H1 (cell line): ENCODE results near the gene TRIM32. TPM values are rescaled to one million over a fixed set of nuclear protein-coding genes. Genes with fewer than 3 reads are reported as not detected.

Experiments used
- CTCF ChIA-PET: fragments of 300-600 bp; sonication (Branson Sonifier 250); formaldehyde crosslinking; loops from one replicate; lab custom pipeline; 2021; ENCODE audit not compliant: partially characterized antibody; lab: Charles Lee
- POLR2A ChIA-PET: fragments of 300-600 bp; sonication (Branson Sonifier 250); formaldehyde crosslinking; loops from one replicate; lab custom pipeline; 2021; ENCODE audit warnings: inconsistent platforms; ENCODE audit not compliant: partially characterized antibody; lab: Charles Lee
- DNase-seq, 2 experiments: peaks; one replicate each; pipeline versions ENCODE4 v3.0.0 to v3.0.0-alpha.2; 2010 to 2022; ENCODE audit warnings: low spot score in 2 of 2, low read depth in 1 of 2, mixed read lengths in 1 of 2
- FAIRE-seq: peaks from 2 replicates; lab custom pipeline; 2011; peaks lifted over from hg19 to GRCh38; lab: Jason Lieb, UNC
- H2AFZ ChIP-seq: 2 replicates; pipeline ENCODE4 v1.8.1; 2012; ENCODE audit warnings: low read length, inconsistent platforms
- H2AK5ac ChIP-seq: 2 replicates; pipeline ENCODE4 v1.6.1; 2013; ENCODE audit warnings: low read depth, low read length
- H2BK120ac ChIP-seq: replicated peaks from 2 replicates; pipeline ENCODE3; 2013; ENCODE audit warnings: low read depth, low read length, inconsistent platforms
- H2BK12ac ChIP-seq: 2 replicates; pipeline ENCODE4 v1.6.1; 2013; ENCODE audit warnings: low read depth, low read length
- H2BK15ac ChIP-seq: 2 replicates; pipeline ENCODE4 v1.6.1; 2013; ENCODE audit warnings: low read length
- H2BK20ac ChIP-seq: 2 replicates; pipeline ENCODE4 v1.6.1; 2013; ENCODE audit warnings: low read length
- H2BK5ac ChIP-seq: 2 replicates; pipeline ENCODE4 v1.6.1; 2013; ENCODE audit warnings: low read depth, low read length
- H3K14ac ChIP-seq: 2 replicates; pipeline ENCODE4 v1.6.1; 2013; ENCODE audit warnings: inconsistent platforms; ENCODE audit not compliant: insufficient read length
- H3K18ac ChIP-seq: 2 replicates; pipeline ENCODE4 v1.6.1; 2013; ENCODE audit warnings: low read length; ENCODE audit errors: extremely low read depth
- H3K23ac ChIP-seq: 2 replicates; pipeline ENCODE4 v1.6.1; 2013; ENCODE audit warnings: inconsistent platforms; ENCODE audit not compliant: insufficient read length
- H3K23me2 ChIP-seq: 2 replicates; pipeline ENCODE4 v1.6.1; 2013; ENCODE audit warnings: low read depth, low read length
- H3K27ac ChIP-seq: 2 replicates; pipeline ENCODE4 v1.6.1; 2011; ENCODE audit warnings: low read depth, low read length, inconsistent platforms
- H3K27me3 ChIP-seq, 4 experiments: replicated peaks in 1 of 4; 1 replicate in 1 of 4; 2 replicates in 3 of 4; pipeline versions ENCODE4 v1.6.1 to v1.8.1; 2011 to 2013; ENCODE audit warnings: low read length in 3 of 4, mild to moderate bottlenecking in 3 of 4, inconsistent platforms in 2 of 4, mixed read lengths in 2 of 4, moderate library complexity in 1 of 4; ENCODE audit not compliant: control insufficient read depth in 3 of 4, insufficient read depth in 3 of 4; ENCODE audit errors: extremely low read depth in 1 of 4
- H3K36me3 ChIP-seq, 4 experiments: 2 replicates each; pipeline versions ENCODE4 v1.6.1 to v1.8.1; 2011 to 2013; ENCODE audit warnings: mild to moderate bottlenecking in 4 of 4, low read length in 3 of 4, moderate library complexity in 2 of 4, control low read depth in 1 of 4, inconsistent platforms in 1 of 4; ENCODE audit not compliant: insufficient read depth in 4 of 4, control insufficient read depth in 2 of 4
- H3K4ac ChIP-seq: replicated peaks from 2 replicates; pipeline ENCODE3; 2013; ENCODE audit warnings: low read length, low read depth, mixed read lengths, inconsistent platforms; ENCODE audit not compliant: insufficient read length
- H3K4me1 ChIP-seq, 4 experiments: replicated peaks in 1 of 4; 1 replicate in 1 of 4; 2 replicates in 3 of 4; pipeline versions ENCODE4 v1.6.1 to v1.8.1; 2011 to 2013; ENCODE audit warnings: low read length in 3 of 4, inconsistent platforms in 2 of 4, mixed read lengths in 1 of 4; ENCODE audit not compliant: insufficient read depth in 4 of 4, control insufficient read depth in 3 of 4
- H3K4me2 ChIP-seq, 2 experiments: 2 replicates each; pipeline versions ENCODE4 v1.6.1 to v1.8.1; 2011 to 2013; ENCODE audit warnings: low read depth in 2 of 2, low read length in 2 of 2, control low read depth in 1 of 2, inconsistent platforms in 1 of 2, mild to moderate bottlenecking in 1 of 2; ENCODE audit not compliant: insufficient read depth in 1 of 2
- H3K4me3 ChIP-seq, 4 experiments: fragments of 200-600, 300-600 bp in 1 of 4; sonication (generic), shearing (Covaris generic), sonication (Bioruptor Twin) in 1 of 4; 2 replicates each; pipeline versions ENCODE4 v1.5.1 to v1.8.1; 2011 to 2016; ENCODE audit warnings: low read length in 4 of 4, low read depth in 3 of 4, control low read depth in 2 of 4, inconsistent platforms in 2 of 4, mild to moderate bottlenecking in 2 of 4, mixed read lengths in 1 of 4, moderate library complexity in 1 of 4; ENCODE audit not compliant: insufficient read depth in 2 of 4; ENCODE audit errors: extremely low read depth in 1 of 4
- H3K56ac ChIP-seq: replicated peaks from 2 replicates; pipeline ENCODE3; 2013; ENCODE audit warnings: low read depth, mild to moderate bottlenecking, mixed read lengths, low read length, inconsistent platforms; ENCODE audit not compliant: insufficient read length
- H3K79me1 ChIP-seq: 2 replicates; pipeline ENCODE4 v1.6.1; 2013; ENCODE audit warnings: low read depth, low read length, control low read depth
- H3K79me2 ChIP-seq, 2 experiments: 2 replicates each; pipeline versions ENCODE4 v1.6.1 to v1.8.1; 2012 to 2013; ENCODE audit warnings: low read length in 2 of 2, mild to moderate bottlenecking in 2 of 2, inconsistent platforms in 1 of 2; ENCODE audit not compliant: insufficient read depth in 2 of 2, control insufficient read depth in 1 of 2
- H3K9ac ChIP-seq, 4 experiments: replicated peaks in 1 of 4; 1 replicate in 1 of 4; 2 replicates in 3 of 4; pipeline versions ENCODE4 v1.6.1 to v1.8.1; 2011 to 2013; ENCODE audit warnings: low read depth in 3 of 4, low read length in 3 of 4, control low read depth in 2 of 4, mild to moderate bottlenecking in 2 of 4, moderate library complexity in 2 of 4, inconsistent platforms in 1 of 4; ENCODE audit errors: extremely low read depth in 1 of 4
- H3K9me3 ChIP-seq, 2 experiments: 2 replicates each; pipeline versions ENCODE4 v1.6.1 to v1.8.1; 2012 to 2013; ENCODE audit warnings: mild to moderate bottlenecking in 2 of 2, moderate library complexity in 2 of 2, control low read depth in 1 of 2, inconsistent platforms in 1 of 2, low read depth in 1 of 2, low read length in 1 of 2, mixed read lengths in 1 of 2; ENCODE audit not compliant: insufficient read depth in 2 of 2
- H4K20me1 ChIP-seq, 2 experiments: replicated peaks in 1 of 2; 2 replicates each; pipeline versions ENCODE3 to v1.8.1; 2011 to 2013; ENCODE audit warnings: inconsistent platforms in 2 of 2, low read length in 2 of 2, mild to moderate bottlenecking in 1 of 2; ENCODE audit not compliant: insufficient read depth in 2 of 2, control insufficient read depth in 1 of 2
- H4K5ac ChIP-seq: 2 replicates; pipeline ENCODE4 v1.6.1; 2013; ENCODE audit warnings: low read length, low read depth, mixed read lengths, inconsistent platforms; ENCODE audit not compliant: insufficient read length
- H4K8ac ChIP-seq: 2 replicates; pipeline ENCODE4 v1.8.0; 2013; ENCODE audit warnings: mild to moderate bottlenecking, moderate library complexity, low read length, inconsistent platforms; ENCODE audit not compliant: insufficient read depth; ENCODE audit errors: extremely low read depth
- H4K91ac ChIP-seq: replicated peaks from 2 replicates; pipeline ENCODE3; 2013; ENCODE audit warnings: low read length, mixed read lengths, inconsistent platforms; ENCODE audit not compliant: insufficient read length
- CBX5 ChIP-seq: fragments of 300-800, 300-1000 bp; sonication (generic); IDR thresholded peaks from 2 replicates; pipeline ENCODE4 v1.7.1; 2016; ENCODE audit warnings: antibody characterized with exemption, low read length, low read depth
- CHD1 ChIP-seq: IDR thresholded peaks from 2 replicates; pipeline ENCODE4 v1.6.1; 2012; ENCODE audit warnings: low read depth, low read length, improper control_type of control experiment
- CTBP2 ChIP-seq: IDR thresholded peaks from 2 replicates; pipeline ENCODE4 v1.7.0; 2011; ENCODE audit warnings: borderline replicate concordance, mild to moderate bottlenecking, moderate library complexity, mixed read lengths, low read length; ENCODE audit not compliant: insufficient read depth, insufficient read length
- EZH2 ChIP-seq: fragments of 200-600 bp; sonication (generic); IDR thresholded peaks from 2 replicates; pipeline ENCODE4 v1.7.1; 2012; ENCODE audit warnings: low read depth, mild to moderate bottlenecking, moderate library complexity, low read length, inconsistent platforms; ENCODE audit not compliant: severe bottlenecking
- HDAC2 ChIP-seq, 2 experiments: fragments of 300-600 bp in 1 of 2; sonication (generic) in 1 of 2; IDR thresholded peaks; 2 replicates each; pipeline ENCODE4 v1.6.1; 2011 to 2012; ENCODE audit warnings: low read depth in 2 of 2, low read length in 2 of 2, mild to moderate bottlenecking in 2 of 2, moderate library complexity in 2 of 2, borderline replicate concordance in 1 of 2, inconsistent platforms in 1 of 2
- PHF8 ChIP-seq: fragments of 200-600 bp; sonication (generic); conservative IDR thresholded peaks from 2 replicates; pipeline ENCODE4 v1.7.1; 2012; ENCODE audit warnings: low read depth, mild to moderate bottlenecking, inconsistent platforms, low read length, moderate library complexity
- RAD21 ChIP-seq, 2 experiments: IDR thresholded peaks in 1 of 2; conservative IDR thresholded peaks in 1 of 2; 2 replicates each; pipeline ENCODE4 v1.6.1; 2011; ENCODE audit warnings: low read depth in 2 of 2, low read length in 2 of 2, improper control_type of control experiment in 1 of 2, inconsistent platforms in 1 of 2, mild to moderate bottlenecking in 1 of 2, moderate library complexity in 1 of 2
- SIRT6 ChIP-seq: IDR thresholded peaks from one replicate; pipeline ENCODE4 v1.7.1; 2012; ENCODE audit warnings: low read length, inconsistent platforms
- SP1 ChIP-seq: IDR thresholded peaks from 2 replicates; pipeline ENCODE4 v1.6.1; 2011; ENCODE audit warnings: low read depth, low read length
- SUZ12 ChIP-seq: fragments of 200-600 bp; sonication (generic); IDR thresholded peaks from 2 replicates; pipeline ENCODE4 v1.6.1; 2012; ENCODE audit warnings: mild to moderate bottlenecking, inconsistent platforms, low read length, moderate library complexity, mixed read lengths
- TAF7 ChIP-seq: optimal IDR thresholded peaks from 2 replicates; pipeline ENCODE3; 2011; ENCODE audit warnings: low read depth, mild to moderate bottlenecking, inconsistent platforms, low read length, moderate library complexity, borderline replicate concordance
- WGBS, 2 experiments: shearing (Covaris generic) in 1 of 2; methylation state at CpG; one replicate each; pipeline versions ENCODE4 v1.1.6 to v1.1.7; 2013 to 2015; ENCODE audit warnings: low lambda C conversion rate in 2 of 2, mixed read lengths in 2 of 2, inconsistent platforms in 1 of 2, low coverage in 1 of 2, missing lambda C conversion rate in 1 of 2; ENCODE audit not compliant: insufficient replicate concordance in 2 of 2, insufficient coverage in 1 of 2, insufficient read length in 1 of 2; ENCODE audit errors: extremely low coverage in 1 of 2, missing lambda C conversion rate in 1 of 2; 5-methylcytosine and 5-hydroxymethylcytosine counted together
- polyA plus RNA-seq, 7 experiments: library from polyadenylated mRNA; depleted of rRNA in 3 of 7; stranded (reverse) in 5 of 7; unstranded in 2 of 7; fragments of >200 nt in 5 of 7; fragments of 200-250 nt in 2 of 7; gene quantifications; 1 replicate in 5 of 7; 2 replicates in 1 of 7; 4 replicates in 1 of 7; pipeline versions ENCODE4 v1.2.1 to v1.2.3, GENCODE V29; 2011 to 2013; ENCODE audit warnings: missing spikeins in 2 of 7, mixed read lengths in 2 of 7
- total RNA-seq: library from RNA; stranded (reverse); fragmentation: NEBNext Ultra II Directional; extraction: Animal tissue kit (Norgen Biotek cat#: 25700); gene quantifications from 2 replicates; pipeline ENCODE4 v1.2.1, GENCODE V29; 2021

TRIM32 gene
- total and polyA plus RNA-seq, 2 of the 8 experiments (the other 6 are each of a cell fraction or from before 2014, with no cell fraction given), result 10.5 to 17.3 TPM

DNA sequence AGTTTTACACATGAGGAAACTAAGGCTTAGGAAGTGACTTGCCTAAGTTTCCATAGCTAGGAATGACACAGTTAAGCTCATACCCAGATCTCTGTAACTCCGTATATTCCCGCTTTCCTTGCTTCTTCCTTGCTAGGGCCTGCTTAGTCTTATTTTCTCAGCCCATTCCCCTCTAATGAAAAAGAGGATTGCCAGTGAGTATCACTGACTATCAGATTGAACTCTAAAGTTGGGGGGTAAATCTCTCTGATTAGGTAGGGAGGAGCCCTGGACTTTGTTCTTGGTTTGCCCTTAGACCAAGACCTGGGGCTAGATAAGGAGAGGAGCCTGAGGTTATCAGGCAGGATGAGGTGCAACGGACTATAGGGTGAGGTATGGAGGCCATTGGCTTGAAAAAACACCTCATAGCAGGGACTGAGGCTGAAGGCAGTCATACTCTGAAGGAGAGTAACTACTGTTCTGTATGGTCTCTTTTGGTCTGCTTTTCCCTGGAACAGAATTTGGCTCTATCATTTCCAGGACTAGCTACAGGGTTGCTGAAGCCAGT is 2.5 kb downstream of the TRIM32 start:
- Histone ChIP-seq H3K27ac (no peak overlapping the region), H3K79me2 (peaks cover 0 to 27% of the 10 kb centered on the region in 2 experiments; a peak in 2 of 4 replicates), H2BK5ac (no peak overlapping the region), H3K23ac (no peak overlapping the region), H3K36me3 (no peaks in the 10 kb centered on the region; a peak in 1 of 8 replicates), H4K8ac (no peak overlapping the region)
- TF ChIP-seq CHD1 (no peak), RAD21 (IDR thresholded peaks at IDR 0.05 in 1 of 2, conservative IDR thresholded peaks at IDR 0.05 in 1 of 2; ENCODE audit: low read depth in 2 of 2, low read length in 2 of 2) (no peak), SUZ12 (no peak), CBX5 (no peak), SIRT6 (no peak), SP1 (no peak), PHF8 (no peak), EZH2 (no peak), TAF7 (no peak), HDAC2 (IDR thresholded peaks at IDR 0.05; ENCODE audit: borderline replicate concordance in 1 of 2, low read depth in 2 of 2, low read length in 2 of 2) (no peak), CTBP2 (no peak)
- TF ChIP-seq, all 59 proteins: peak for 0
- Histone ChIP-seq H2BK15ac (no peak overlapping the region), H3K18ac (no peak overlapping the region), H2AFZ (no peak overlapping the region), H3K9me3 (no peaks in the 10 kb centered on the region), H2AK5ac (no peak overlapping the region), H3K4ac (no peak overlapping the region), H3K14ac (no peak overlapping the region), H3K79me1 (no peaks in the 10 kb centered on the region; the same call in 1 of the 2 replicates), H2BK120ac (no peak overlapping the region), H2BK20ac (no peak overlapping the region), H4K20me1 (peaks cover 1 to 2% of the 10 kb centered on the region in 2 experiments), H3K56ac (no peak overlapping the region), H3K4me2 (no peak overlapping the region; a peak in 1 of 4 replicates), H3K23me2 (peaks cover 12% of the 10 kb centered on the region), H3K27me3 (no peaks in the 10 kb centered on the region; a peak in 2 of 7 replicates), H4K5ac (no peak overlapping the region), H2BK12ac (no peak overlapping the region), H3K9ac (no peak overlapping the region), H3K4me1 (peaks cover 0 to 9% (median 1%) of the 10 kb centered on the region in 4 experiments; a peak in 5 of 7 replicates), H3K4me3 (no peak overlapping the region), H4K91ac (no peak overlapping the region)
- FAIRE-seq (no peak), DNase-seq (no peak)
- 83% methylated on average over 3 of the region's 3 CpGs; no CpG with 5 or more reads in 1 of the 2 experiments for WGBS, 2 experiments
- ChIA-PET POLR2A (interaction anchor here (1.1 kb wide), 2 partner anchors 9 kb away, joined by 3 read pairs; no protein-coding TSS in a partner anchor), CTCF (interaction anchor here (1.4 kb wide), 2 partner anchors 8 to 48 kb away, joined by 3 to 4 read pairs; no protein-coding TSS in a partner anchor)
